Measurements from ENCODE around the gene SLC9A9. TPM values are rescaled to one million over a fixed set of nuclear protein-coding genes. Genes with fewer than 3 reads are reported as not detected.

The SLC9A9 gene
- total RNA-seq, 4 donors from 2014 or later = 10.1 to 27.2 (median 16.7) TPM

DNA sequence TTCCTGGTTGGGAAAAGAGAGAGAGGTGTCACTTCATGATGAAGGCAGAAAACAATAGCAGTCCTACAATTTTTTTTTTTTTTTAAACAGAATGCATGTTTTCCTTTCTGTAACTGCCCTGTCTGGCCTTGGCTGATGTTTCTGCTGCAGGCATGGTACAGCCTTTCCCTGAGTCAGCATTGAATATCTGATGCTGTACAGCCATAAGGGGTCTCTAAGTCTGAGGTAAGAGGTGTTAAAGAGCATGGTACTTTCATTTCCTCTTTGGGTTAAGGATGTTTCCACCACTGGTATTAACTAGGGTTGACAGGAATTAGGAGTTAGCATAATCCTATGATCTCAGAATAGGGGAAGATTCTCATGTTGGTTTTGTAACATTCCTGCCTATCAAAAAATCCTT lies 581.3 kb downstream of the SLC9A9 start:
- Histone ChIP-seq H3K27me3 (no peaks in the 10 kb centered on the region), H3K36me3 (peaks cover 0 to 12% of the 10 kb centered on the region in 2 donors), H3K4me3 (no peak overlapping the region), H3K9me3 (no peaks in the 10 kb centered on the region), H3K27ac (no peak overlapping the region), H3K4me1 (no peaks in the 10 kb centered on the region)
- no peak for TF ChIP-seq POLR2A (IDR thresholded peaks at IDR 0.05)
- no peak for TF ChIP-seq EP300 (IDR thresholded peaks at IDR 0.05)
- no peak for ATAC-seq

DNA sequence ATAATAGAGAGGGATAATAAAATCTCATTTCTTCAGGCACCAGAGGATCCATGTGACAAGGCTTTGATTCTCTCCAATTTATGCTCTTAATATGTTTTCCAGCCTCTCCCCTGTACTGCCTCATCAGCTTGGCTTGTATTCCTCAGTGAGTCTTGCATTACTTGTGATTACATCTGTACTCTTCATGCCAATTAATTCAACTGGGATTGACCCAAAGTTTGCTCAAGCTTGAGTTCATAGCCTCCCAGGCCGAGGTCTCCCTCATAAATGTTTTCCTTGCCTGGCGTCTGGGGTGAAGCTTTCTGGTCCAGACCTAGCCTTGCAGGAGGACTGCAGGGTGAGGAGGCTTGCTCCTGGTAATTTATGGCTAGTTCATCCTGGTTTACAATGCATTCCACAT lies 581.8 kb downstream of the SLC9A9 start:
- no peaks in the 10 kb centered on the region for H3K9me3 ChIP-seq
- WGBS, 2 donors (ENCODE audit: low coverage in 1 of 2) = 56 to 57% methylated on average over 1 of the region's 2 CpGs
- H3K4me1 ChIP-seq = no peaks in the 10 kb centered on the region
- TF ChIP-seq CTCF (IDR thresholded peaks at IDR 0.05) (no peak), POLR2AphosphoS5 (IDR thresholded peaks at IDR 0.05) (no peak), POLR2A (IDR thresholded peaks at IDR 0.05) (no peak), EP300 (IDR thresholded peaks at IDR 0.05) (no peak)
- no peak overlapping the region for H3K27ac ChIP-seq
- no peak overlapping the region for H3K4me3 ChIP-seq
- H3K27me3 ChIP-seq = no peaks in the 10 kb centered on the region
- ATAC-seq = peak; percentile 65
- peaks cover 0 to 12% of the 10 kb centered on the region in 2 donors for H3K36me3 ChIP-seq

GRCh38 chr3:143265501-143266070 lies 582.7 kb downstream of the SLC9A9 start:
- Histone ChIP-seq H3K9me3 (no peaks in the 10 kb centered on the region), H3K4me1 (no peaks in the 10 kb centered on the region), H3K4me3 (no peak overlapping the region), H3K36me3 (peaks cover 0 to 12% of the 10 kb centered on the region in 2 donors), H3K27me3 (no peaks in the 10 kb centered on the region), H3K27ac (no peak overlapping the region)
- no peak for ATAC-seq
- TF ChIP-seq POLR2A (IDR thresholded peaks at IDR 0.05) (no peak), CTCF (IDR thresholded peaks at IDR 0.05) (no peak), EP300 (IDR thresholded peaks at IDR 0.05) (no peak), POLR2AphosphoS5 (IDR thresholded peaks at IDR 0.05) (no peak)
- 80 to 82% methylated on average over 2 to 3 of the region's 7 CpGs for WGBS, 2 donors (ENCODE audit: low coverage in 1 of 2)

DNA sequence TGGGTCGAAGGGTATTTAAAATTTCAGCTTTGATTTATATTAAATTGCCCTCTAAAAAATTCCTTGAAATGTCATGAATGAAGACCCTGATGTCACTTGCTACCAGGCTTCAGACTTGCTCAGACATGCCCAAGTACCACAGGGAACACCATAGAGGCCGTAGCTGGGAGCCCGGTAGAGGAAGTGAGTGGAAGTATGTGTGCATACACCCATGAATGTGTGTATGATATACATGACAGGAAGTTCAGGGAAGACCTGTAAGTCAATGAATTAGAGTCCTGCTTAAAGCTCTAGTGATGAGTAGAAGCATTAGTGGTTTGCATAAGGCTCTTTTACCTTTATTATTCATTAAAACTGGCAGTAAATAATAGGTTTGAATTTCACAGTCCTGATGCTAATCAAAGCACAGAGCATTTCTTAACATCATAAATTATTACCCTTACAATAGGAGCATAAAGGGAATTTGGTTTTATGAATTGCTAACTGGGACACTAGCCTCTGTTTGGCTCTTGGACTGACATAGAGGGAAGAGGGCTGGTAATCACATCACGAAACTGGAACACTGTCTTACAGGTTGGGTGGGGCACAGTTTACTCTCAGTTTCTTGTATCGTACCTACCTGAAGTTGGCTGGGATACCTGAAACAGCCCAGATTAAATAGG lies 584.3 kb downstream of the SLC9A9 start:
- WGBS, 2 donors (ENCODE audit: low coverage in 1 of 2) = 78 to 97% methylated on average over 5 of the region's 5 CpGs
- TF ChIP-seq CTCF (IDR thresholded peaks at IDR 0.05) (no peak), EP300 (IDR thresholded peaks at IDR 0.05) (no peak), POLR2AphosphoS5 (IDR thresholded peaks at IDR 0.05) (no peak), POLR2A (IDR thresholded peaks at IDR 0.05) (no peak)
- peaks cover 0 to 12% of the 10 kb centered on the region in 2 donors for H3K36me3 ChIP-seq
- no peaks in the 10 kb centered on the region for H3K4me1 ChIP-seq
- no peak overlapping the region for H3K4me3 ChIP-seq
- ATAC-seq = no peak
- H3K27me3 ChIP-seq = no peaks in the 10 kb centered on the region
- no peak overlapping the region for H3K27ac ChIP-seq
- H3K9me3 ChIP-seq = no peaks in the 10 kb centered on the region

DNA sequence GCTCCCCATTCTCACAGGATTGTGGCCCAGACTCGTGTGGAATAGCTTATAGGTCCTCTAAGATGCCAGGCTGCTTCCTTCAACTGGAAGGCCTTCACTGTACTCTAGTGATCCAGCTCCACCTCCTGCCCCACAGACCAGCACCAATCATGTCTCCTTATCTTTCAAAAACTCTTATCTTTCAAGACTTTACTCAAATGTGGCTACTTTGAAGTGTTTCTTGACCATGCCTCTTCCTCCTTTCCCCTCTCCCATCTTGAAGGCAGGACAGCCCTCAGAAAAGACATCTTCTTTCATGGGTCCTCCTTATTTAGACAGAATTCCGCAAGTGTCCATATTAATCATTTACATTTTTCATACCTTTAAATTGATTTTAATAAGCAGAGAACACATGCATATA lies 586.4 kb downstream of the SLC9A9 start:
- ATAC-seq = no peak
- H3K27ac ChIP-seq = no peak overlapping the region
- no peaks in the 10 kb centered on the region for H3K4me1 ChIP-seq
- TF ChIP-seq CTCF (IDR thresholded peaks at IDR 0.05) (no peak), EP300 (IDR thresholded peaks at IDR 0.05) (no peak), POLR2A (IDR thresholded peaks at IDR 0.05) (no peak), POLR2AphosphoS5 (IDR thresholded peaks at IDR 0.05) (no peak)
- no peak overlapping the region for H3K4me3 ChIP-seq
- H3K27me3 ChIP-seq = no peaks in the 10 kb centered on the region
- 75 to 86% methylated on average over 2 of the region's 2 CpGs for WGBS, 2 donors (ENCODE audit: low coverage in 1 of 2)
- H3K9me3 ChIP-seq = no peaks in the 10 kb centered on the region
- peaks cover 0 to 12% of the 10 kb centered on the region in 2 donors for H3K36me3 ChIP-seq

Data from gastroesophageal sphincter (tissue), 4 donors.